Measurements from ENCODE around the gene OSBPL7. TPM values are rescaled to one million over a fixed set of nuclear protein-coding genes. Genes with fewer than 3 reads are reported as not detected.

OSBPL7 gene
- total RNA-seq, 1 experiment from 2014 or later, result 9.1 TPM

DNA sequence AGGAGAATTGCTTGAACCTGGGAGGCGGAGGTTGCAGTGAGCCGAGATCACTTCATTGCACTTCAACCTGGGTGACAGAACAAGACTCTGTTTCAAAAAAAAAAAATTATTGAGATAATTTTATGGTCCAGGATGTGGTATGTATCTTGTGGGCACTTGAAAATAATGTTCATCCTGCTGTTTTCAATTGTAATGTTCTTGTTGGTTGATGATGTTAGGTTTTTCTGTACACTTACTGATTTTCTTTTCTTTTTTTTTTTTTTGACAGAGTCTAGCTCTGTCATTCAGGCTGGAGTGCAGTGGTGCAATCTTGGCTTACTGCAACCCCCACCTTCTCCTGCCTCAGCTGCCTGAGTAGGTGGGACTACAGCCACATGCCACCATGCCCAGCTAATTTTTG is 58.9 kb downstream of the OSBPL7 start:
- intact Hi-C loops (cut with micrococcal nuclease; ENCODE audit: unreplicated experiment), result no loop called here
- POLR2A ChIA-PET, result interaction anchor here (0.7 kb wide), 2 partner anchors 36 to 1223 kb away, joined by 3 to 4 read pairs; no protein-coding TSS in a partner anchor
- CTCF ChIA-PET, result no interaction called here
- no peak for TF ChIP-seq TCF7L2 (IDR thresholded peaks at IDR 0.05; ENCODE audit: low read depth, low read length)
- no peak for TF ChIP-seq POLR2AphosphoS5 (IDR thresholded peaks at IDR 0.05; ENCODE audit: low read depth, low read length)
- TF ChIP-seq, protein P1, sequence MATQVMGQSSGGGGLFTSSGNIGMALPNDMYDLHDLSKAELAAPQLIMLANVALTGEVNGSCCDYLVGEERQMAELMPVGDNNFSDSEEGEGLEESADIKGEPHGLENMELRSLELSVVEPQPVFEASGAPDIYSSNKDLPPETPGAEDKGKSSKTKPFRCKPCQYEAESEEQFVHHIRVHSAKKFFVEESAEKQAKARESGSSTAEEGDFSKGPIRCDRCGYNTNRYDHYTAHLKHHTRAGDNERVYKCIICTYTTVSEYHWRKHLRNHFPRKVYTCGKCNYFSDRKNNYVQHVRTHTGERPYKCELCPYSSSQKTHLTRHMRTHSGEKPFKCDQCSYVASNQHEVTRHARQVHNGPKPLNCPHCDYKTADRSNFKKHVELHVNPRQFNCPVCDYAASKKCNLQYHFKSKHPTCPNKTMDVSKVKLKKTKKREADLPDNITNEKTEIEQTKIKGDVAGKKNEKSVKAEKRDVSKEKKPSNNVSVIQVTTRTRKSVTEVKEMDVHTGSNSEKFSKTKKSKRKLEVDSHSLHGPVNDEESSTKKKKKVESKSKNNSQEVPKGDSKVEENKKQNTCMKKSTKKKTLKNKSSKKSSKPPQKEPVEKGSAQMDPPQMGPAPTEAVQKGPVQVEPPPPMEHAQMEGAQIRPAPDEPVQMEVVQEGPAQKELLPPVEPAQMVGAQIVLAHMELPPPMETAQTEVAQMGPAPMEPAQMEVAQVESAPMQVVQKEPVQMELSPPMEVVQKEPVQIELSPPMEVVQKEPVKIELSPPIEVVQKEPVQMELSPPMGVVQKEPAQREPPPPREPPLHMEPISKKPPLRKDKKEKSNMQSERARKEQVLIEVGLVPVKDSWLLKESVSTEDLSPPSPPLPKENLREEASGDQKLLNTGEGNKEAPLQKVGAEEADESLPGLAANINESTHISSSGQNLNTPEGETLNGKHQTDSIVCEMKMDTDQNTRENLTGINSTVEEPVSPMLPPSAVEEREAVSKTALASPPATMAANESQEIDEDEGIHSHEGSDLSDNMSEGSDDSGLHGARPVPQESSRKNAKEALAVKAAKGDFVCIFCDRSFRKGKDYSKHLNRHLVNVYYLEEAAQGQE (IDR thresholded peaks at IDR 0.05; ENCODE audit: insufficient read depth in 1 of 2, low read depth in 2 of 2, low read length in 1 of 2), result no peak
- Histone ChIP-seq H3K27me3 (ENCODE audit: control insufficient read depth, insufficient read depth, low read length) (peaks cover 10% of the 10 kb centered on the region; the same call in 1 of the 2 replicates), H3K4me1 (ENCODE audit: control insufficient read depth, insufficient read depth, low read length) (no peaks in the 10 kb centered on the region), H3K4me3 (ENCODE audit: low read depth in 2 of 2, low read length in 2 of 2) (no peak overlapping the region), H3K36me3 (ENCODE audit: control insufficient read depth, insufficient read depth, low read length) (no peaks in the 10 kb centered on the region), H3K9me3 (ENCODE audit: control insufficient read depth, insufficient read depth, low read depth, low read length) (peaks cover 7% of the 10 kb centered on the region; the same call in 1 of the 2 replicates), H3K27ac (ENCODE audit: low read length) (no peak overlapping the region)
- in situ Hi-C loops (cut with HindIII; ENCODE audit: low pct_unique_long_range_greater_than_20kb, low sequenced_read_pairs), result no loop called here
- BruUV-seq (replicated peaks), result no TSS peak
- ATAC-seq (no peak), DNase-seq (ENCODE audit: low read depth, low spot score) (no peak)

DNA sequence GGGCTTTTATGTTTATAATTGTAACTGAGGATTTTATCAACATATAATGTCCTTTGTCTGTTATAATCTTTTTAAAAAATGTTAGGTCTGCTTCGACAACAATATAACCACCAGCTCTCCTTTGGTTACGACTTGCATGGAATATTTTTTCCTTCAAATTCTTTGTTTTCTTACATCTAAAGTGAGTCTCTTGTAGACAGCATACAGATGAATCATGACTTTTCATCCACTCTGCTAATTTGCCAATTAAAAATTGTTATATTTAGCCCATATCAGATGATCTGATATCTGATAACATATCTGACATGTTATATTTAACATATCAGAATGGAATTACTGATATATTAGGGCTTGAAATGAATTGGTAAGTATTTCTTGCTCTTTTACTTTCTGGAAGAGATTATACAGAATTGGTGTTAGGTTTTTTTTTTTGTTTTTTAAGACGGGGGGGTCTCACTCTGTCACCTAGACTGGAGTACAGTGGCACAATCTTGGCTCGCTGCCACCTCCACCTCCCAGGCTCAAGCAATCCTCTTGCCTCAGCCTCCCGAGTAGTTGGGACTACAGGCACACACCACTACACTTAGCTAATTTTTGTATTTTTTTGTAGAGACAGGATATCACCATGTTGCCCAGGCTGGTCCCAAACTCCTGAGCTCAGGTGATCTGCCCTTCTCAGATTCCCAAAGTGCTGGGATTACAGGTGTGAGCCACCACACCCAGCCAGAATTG is 61.0 kb downstream of the OSBPL7 start:
- CTCF ChIA-PET, result interaction anchor here (0.7 kb wide), 1 partner anchor 18 kb away, joined by 8 read pairs; no protein-coding TSS in a partner anchor
- Histone ChIP-seq H3K27ac (ENCODE audit: low read length) (no peak overlapping the region), H3K36me3 (ENCODE audit: control insufficient read depth, insufficient read depth, low read length) (no peaks in the 10 kb centered on the region), H3K4me1 (ENCODE audit: control insufficient read depth, insufficient read depth, low read length) (no peaks in the 10 kb centered on the region), H3K27me3 (ENCODE audit: control insufficient read depth, insufficient read depth, low read length) (peaks cover 16% of the 10 kb centered on the region; the same call in 1 of the 2 replicates), H3K9me3 (ENCODE audit: control insufficient read depth, insufficient read depth, low read depth, low read length) (peaks cover 7% of the 10 kb centered on the region; the same call in 1 of the 2 replicates), H3K4me3 (ENCODE audit: low read depth in 2 of 2, low read length in 2 of 2) (no peak overlapping the region)
- no TSS peak for BruUV-seq (replicated peaks)
- TF ChIP-seq SIN3A (IDR thresholded peaks at IDR 0.05; ENCODE audit: borderline replicate concordance, insufficient read depth, low read depth, low read length), result no peak
- TF ChIP-seq POLR2AphosphoS5 (IDR thresholded peaks at IDR 0.05; ENCODE audit: low read depth, low read length), result no peak
- TF ChIP-seq, protein P1 (IDR thresholded peaks at IDR 0.05; ENCODE audit: insufficient read depth in 1 of 2, low read depth in 2 of 2, low read length in 1 of 2), result no peak
- TF ChIP-seq TCF7L2 (IDR thresholded peaks at IDR 0.05; ENCODE audit: low read depth, low read length), result no peak
- TF ChIP-seq, protein P2, sequence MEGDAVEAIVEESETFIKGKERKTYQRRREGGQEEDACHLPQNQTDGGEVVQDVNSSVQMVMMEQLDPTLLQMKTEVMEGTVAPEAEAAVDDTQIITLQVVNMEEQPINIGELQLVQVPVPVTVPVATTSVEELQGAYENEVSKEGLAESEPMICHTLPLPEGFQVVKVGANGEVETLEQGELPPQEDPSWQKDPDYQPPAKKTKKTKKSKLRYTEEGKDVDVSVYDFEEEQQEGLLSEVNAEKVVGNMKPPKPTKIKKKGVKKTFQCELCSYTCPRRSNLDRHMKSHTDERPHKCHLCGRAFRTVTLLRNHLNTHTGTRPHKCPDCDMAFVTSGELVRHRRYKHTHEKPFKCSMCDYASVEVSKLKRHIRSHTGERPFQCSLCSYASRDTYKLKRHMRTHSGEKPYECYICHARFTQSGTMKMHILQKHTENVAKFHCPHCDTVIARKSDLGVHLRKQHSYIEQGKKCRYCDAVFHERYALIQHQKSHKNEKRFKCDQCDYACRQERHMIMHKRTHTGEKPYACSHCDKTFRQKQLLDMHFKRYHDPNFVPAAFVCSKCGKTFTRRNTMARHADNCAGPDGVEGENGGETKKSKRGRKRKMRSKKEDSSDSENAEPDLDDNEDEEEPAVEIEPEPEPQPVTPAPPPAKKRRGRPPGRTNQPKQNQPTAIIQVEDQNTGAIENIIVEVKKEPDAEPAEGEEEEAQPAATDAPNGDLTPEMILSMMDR (IDR thresholded peaks at IDR 0.05), result no peak
- intact Hi-C loops (cut with micrococcal nuclease; ENCODE audit: unreplicated experiment) (no loop called here), in situ Hi-C loops (cut with HindIII; ENCODE audit: low pct_unique_long_range_greater_than_20kb, low sequenced_read_pairs) (no loop called here)
- ATAC-seq (no peak), DNase-seq (ENCODE audit: low read depth, low spot score) (no peak)
- POLR2A ChIA-PET, result no interaction called here

Data from Panc1 (cell line).